Panc1 (cell line): ENCODE data around the gene GNRH2. TPM values are rescaled to one million over a fixed set of nuclear protein-coding genes. Genes with fewer than 3 reads are reported as not detected.

ENCODE experiments used
- ATAC-seq: fragments of 200-7000 bp; cut with Tn5 transposase; 2 replicates; pipeline ENCODE4 v1.9.1; 2020; ENCODE audit warnings: mild to moderate bottlenecking, moderate library complexity
- BruUV-seq: library from RNA; stranded (reverse); fragments of 400-500 nt; replicated peaks from 2 replicates; lab custom pipeline; 2021; lab: Mats Ljungman, UMichigan
- CTCF ChIA-PET: fragments of 300-600 bp; sonication (Branson Sonifier 250); formaldehyde crosslinking; loops from one replicate; lab custom pipeline; 2022; ENCODE audit warnings: antibody characterized with exemption; lab: Charles Lee
- POLR2A ChIA-PET: fragments of 300-600 bp; sonication (Branson Sonifier 250); formaldehyde crosslinking; loops from one replicate; lab custom pipeline; 2022; ENCODE audit warnings: antibody characterized with exemption; lab: Charles Lee
- DNase-seq: peaks from one replicate; pipeline ENCODE4 v3.0.0-alpha.2; 2010; ENCODE audit warnings: low read depth, low spot score
- H3K27ac ChIP-seq: 2 replicates; pipeline ENCODE4 v1.5.1; 2011; ENCODE audit warnings: mild to moderate bottlenecking, low read length, inconsistent platforms
- H3K27me3 ChIP-seq: fragments of 200-500 bp; sonication (Bioruptor generic); 2 replicates; pipeline ENCODE4 v1.6.0; 2014; ENCODE audit warnings: low read length, inconsistent platforms; ENCODE audit not compliant: control insufficient read depth, insufficient read depth
- H3K36me3 ChIP-seq: fragments of 200-500 bp; sonication (Bioruptor generic); 2 replicates; pipeline ENCODE4 v1.5.1; 2014; ENCODE audit warnings: inconsistent platforms, mild to moderate bottlenecking, low read length, moderate library complexity; ENCODE audit not compliant: control insufficient read depth, insufficient read depth
- H3K4me1 ChIP-seq: 2 replicates; pipeline ENCODE4 v1.5.1; 2011; ENCODE audit warnings: inconsistent platforms, mild to moderate bottlenecking, low read length, moderate library complexity; ENCODE audit not compliant: control insufficient read depth, insufficient read depth
- H3K4me3 ChIP-seq, 2 experiments: 2 replicates each; pipeline ENCODE4 v1.5.1; 2011 to 2012; ENCODE audit warnings: low read depth in 2 of 2, low read length in 2 of 2, mild to moderate bottlenecking in 2 of 2, inconsistent platforms in 1 of 2, moderate library complexity in 1 of 2
- H3K9me3 ChIP-seq: fragments of 200-500 bp; sonication (Bioruptor generic); 2 replicates; pipeline ENCODE4 v1.5.1; 2014; ENCODE audit warnings: low read depth, mild to moderate bottlenecking, inconsistent platforms, low read length, moderate library complexity; ENCODE audit not compliant: control insufficient read depth, insufficient read depth
- POLR2AphosphoS5 ChIP-seq: IDR thresholded peaks from 2 replicates; pipeline ENCODE4 v1.6.1; 2012; ENCODE audit warnings: mild to moderate bottlenecking, low read depth, low read length, moderate library complexity
- SIN3A ChIP-seq: IDR thresholded peaks from 2 replicates; pipeline ENCODE4 v1.6.1; 2012; ENCODE audit warnings: low read depth, mild to moderate bottlenecking, low read length, moderate library complexity, borderline replicate concordance; ENCODE audit not compliant: insufficient read depth
- TCF7L2 ChIP-seq: IDR thresholded peaks from 2 replicates; pipeline ENCODE4 v1.6.1; 2011; ENCODE audit warnings: mild to moderate bottlenecking, low read depth, low read length, inconsistent platforms
- in situ Hi-C: cut with HindIII; loops from 2 replicates; pipeline ENCODE4 v1.10.0; 2016; ENCODE audit warnings: low sequenced_read_pairs, low pct_unique_long_range_greater_than_20kb
- intact Hi-C: fragments of 100-400 bp; cut with micrococcal nuclease; formaldehyde crosslinking; loops from one replicate; pipeline ENCODE4 v1.10.0; 2022; ENCODE audit not compliant: unreplicated experiment
- total RNA-seq: library from RNA; stranded (reverse); gene quantifications from one replicate; pipeline ENCODE4 v1.2.1, GENCODE V29; 2021; ENCODE audit not compliant: unreplicated experiment
- TF ChIP-seq, protein P1 (sequence below): fragments of 450-650 bp; IDR thresholded peaks from 2 replicates; pipeline ENCODE4 v1.5.1; 2017; ENCODE audit warnings: mild to moderate bottlenecking
- TF ChIP-seq, protein P2 (sequence below), 2 experiments: IDR thresholded peaks; 2 replicates each; pipeline ENCODE4 v1.6.1; 2011 to 2012; ENCODE audit warnings: low read depth in 2 of 2, control low read depth in 1 of 2, low read length in 1 of 2, mild to moderate bottlenecking in 1 of 2, moderate library complexity in 1 of 2; ENCODE audit not compliant: insufficient read depth in 1 of 2

Gene GNRH2
- total RNA-seq, 1 experiment from 2014 or later = 0.49 TPM

DNA sequence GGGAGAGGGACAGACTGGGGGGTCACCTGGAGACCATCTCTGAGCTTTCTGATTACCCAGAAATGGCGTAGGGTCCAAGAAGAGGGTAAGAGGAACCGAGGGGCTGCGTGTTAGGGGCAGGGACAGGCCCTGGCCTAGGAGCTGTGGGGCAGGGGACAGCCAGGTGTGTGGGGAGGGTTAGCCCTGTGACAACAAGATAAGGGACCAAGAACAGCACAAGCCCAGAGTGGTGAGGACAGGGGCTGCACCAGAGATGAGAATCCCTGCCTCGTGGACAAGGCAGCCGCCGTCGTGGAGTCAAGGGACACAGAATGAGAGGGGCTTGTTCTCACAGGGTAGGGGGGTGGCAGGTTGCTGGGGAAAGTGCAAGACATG lies 41.6 kb downstream of the GNRH2 start:
- no peak overlapping the region for H3K4me3 ChIP-seq
- CTCF ChIA-PET = interaction anchor here (0.7 kb wide), 1 partner anchor 232 kb away, joined by 7 read pairs; no protein-coding TSS in a partner anchor
- intact Hi-C loops = no loop called here
- in situ Hi-C loops = no loop called here
- no peak for DNase-seq
- H3K9me3 ChIP-seq = no peaks in the 10 kb centered on the region
- BruUV-seq = no TSS peak
- H3K4me1 ChIP-seq = peaks cover 16% of the 10 kb centered on the region
- no peak for TF ChIP-seq TCF7L2
- TF ChIP-seq, protein P1, sequence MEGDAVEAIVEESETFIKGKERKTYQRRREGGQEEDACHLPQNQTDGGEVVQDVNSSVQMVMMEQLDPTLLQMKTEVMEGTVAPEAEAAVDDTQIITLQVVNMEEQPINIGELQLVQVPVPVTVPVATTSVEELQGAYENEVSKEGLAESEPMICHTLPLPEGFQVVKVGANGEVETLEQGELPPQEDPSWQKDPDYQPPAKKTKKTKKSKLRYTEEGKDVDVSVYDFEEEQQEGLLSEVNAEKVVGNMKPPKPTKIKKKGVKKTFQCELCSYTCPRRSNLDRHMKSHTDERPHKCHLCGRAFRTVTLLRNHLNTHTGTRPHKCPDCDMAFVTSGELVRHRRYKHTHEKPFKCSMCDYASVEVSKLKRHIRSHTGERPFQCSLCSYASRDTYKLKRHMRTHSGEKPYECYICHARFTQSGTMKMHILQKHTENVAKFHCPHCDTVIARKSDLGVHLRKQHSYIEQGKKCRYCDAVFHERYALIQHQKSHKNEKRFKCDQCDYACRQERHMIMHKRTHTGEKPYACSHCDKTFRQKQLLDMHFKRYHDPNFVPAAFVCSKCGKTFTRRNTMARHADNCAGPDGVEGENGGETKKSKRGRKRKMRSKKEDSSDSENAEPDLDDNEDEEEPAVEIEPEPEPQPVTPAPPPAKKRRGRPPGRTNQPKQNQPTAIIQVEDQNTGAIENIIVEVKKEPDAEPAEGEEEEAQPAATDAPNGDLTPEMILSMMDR = no peak
- no peak overlapping the region for H3K27ac ChIP-seq
- POLR2A ChIA-PET = no interaction called here
- no peaks in the 10 kb centered on the region for H3K36me3 ChIP-seq
- no peaks in the 10 kb centered on the region for H3K27me3 ChIP-seq
- ATAC-seq = no peak

- TF ChIP-seq, protein P2, sequence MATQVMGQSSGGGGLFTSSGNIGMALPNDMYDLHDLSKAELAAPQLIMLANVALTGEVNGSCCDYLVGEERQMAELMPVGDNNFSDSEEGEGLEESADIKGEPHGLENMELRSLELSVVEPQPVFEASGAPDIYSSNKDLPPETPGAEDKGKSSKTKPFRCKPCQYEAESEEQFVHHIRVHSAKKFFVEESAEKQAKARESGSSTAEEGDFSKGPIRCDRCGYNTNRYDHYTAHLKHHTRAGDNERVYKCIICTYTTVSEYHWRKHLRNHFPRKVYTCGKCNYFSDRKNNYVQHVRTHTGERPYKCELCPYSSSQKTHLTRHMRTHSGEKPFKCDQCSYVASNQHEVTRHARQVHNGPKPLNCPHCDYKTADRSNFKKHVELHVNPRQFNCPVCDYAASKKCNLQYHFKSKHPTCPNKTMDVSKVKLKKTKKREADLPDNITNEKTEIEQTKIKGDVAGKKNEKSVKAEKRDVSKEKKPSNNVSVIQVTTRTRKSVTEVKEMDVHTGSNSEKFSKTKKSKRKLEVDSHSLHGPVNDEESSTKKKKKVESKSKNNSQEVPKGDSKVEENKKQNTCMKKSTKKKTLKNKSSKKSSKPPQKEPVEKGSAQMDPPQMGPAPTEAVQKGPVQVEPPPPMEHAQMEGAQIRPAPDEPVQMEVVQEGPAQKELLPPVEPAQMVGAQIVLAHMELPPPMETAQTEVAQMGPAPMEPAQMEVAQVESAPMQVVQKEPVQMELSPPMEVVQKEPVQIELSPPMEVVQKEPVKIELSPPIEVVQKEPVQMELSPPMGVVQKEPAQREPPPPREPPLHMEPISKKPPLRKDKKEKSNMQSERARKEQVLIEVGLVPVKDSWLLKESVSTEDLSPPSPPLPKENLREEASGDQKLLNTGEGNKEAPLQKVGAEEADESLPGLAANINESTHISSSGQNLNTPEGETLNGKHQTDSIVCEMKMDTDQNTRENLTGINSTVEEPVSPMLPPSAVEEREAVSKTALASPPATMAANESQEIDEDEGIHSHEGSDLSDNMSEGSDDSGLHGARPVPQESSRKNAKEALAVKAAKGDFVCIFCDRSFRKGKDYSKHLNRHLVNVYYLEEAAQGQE (IDR thresholded peaks at IDR 0.05; ENCODE audit: insufficient read depth in 1 of 2, low read depth in 2 of 2, low read length in 1 of 2) = no peak
- TF ChIP-seq, protein P1 = no peak
- TF ChIP-seq TCF7L2 = no peak
- no peak for TF ChIP-seq SIN3A
- no peak for TF ChIP-seq POLR2AphosphoS5
- DNase-seq (no peak), ATAC-seq (no peak)
- Histone ChIP-seq H3K27ac (no peak overlapping the region), H3K9me3 (no peaks in the 10 kb centered on the region), H3K36me3 (no peaks in the 10 kb centered on the region), H3K4me3 (no peak overlapping the region), H3K4me1 (peaks cover 13% of the 10 kb centered on the region), H3K27me3 (no peaks in the 10 kb centered on the region)
- intact Hi-C loops = no loop called here
- BruUV-seq = no TSS peak
- in situ Hi-C loops = no loop called here
- ChIA-PET CTCF (interaction anchor here (0.7 kb wide), 1 partner anchor 231 kb away, joined by 7 read pairs; no protein-coding TSS in a partner anchor), POLR2A (interaction anchor here (0.7 kb wide), 1 partner anchor 166 kb away, joined by 6 read pairs; no protein-coding TSS in a partner anchor)
These were observed 42.2 kb downstream of the GNRH2 start for GRCh38 chr20:3085571-3086072.
